Left cardiac atrium (tissue), 4 donors: ENCODE results near the gene MFN1. TPM values are rescaled to one million over a fixed set of nuclear protein-coding genes. Genes with fewer than 3 reads are reported as not detected.
"Not testable (repeated sequence)": the region's sequence is repeated elsewhere in the genome, so short reads cannot be mapped to it uniquely, and the experiment has no call there.

Experiments
- ATAC-seq, 2 donors: fragments of 200-7000 bp; cut with Tn5 transposase; one replicate each; pipeline ENCODE4 v1.9.1; 2020; ENCODE audit warnings: mild to moderate bottlenecking in 2 of 2, moderate library complexity in 2 of 2
- DNase-seq: peaks from one replicate; pipeline ENCODE4 v3.0.0-alpha.2; 2020
- intact Hi-C, 2 donors: fragments of 100-400 bp; cut with DNase I; formaldehyde crosslinking; loops; one replicate each; pipeline versions ENCODE4 v1.14.1 to v1.15.1; 2022 to 2023
- long read RNA-seq: library from polyadenylated mRNA; unstranded; transcript quantifications from one replicate; pipeline ENCODE4 v2.0.0, GENCODE V29; 2021
- total RNA-seq, 2 donors: library from RNA; stranded (reverse); fragmentation: NEBNext Ultra II Directional; extraction: Animal tissue kit (Norgen Biotek cat#: 25700); gene quantifications; one replicate each; pipeline ENCODE4 v1.2.1, GENCODE V29; 2021
- donor health status: DM: no; HTN: yes; CAD: no.
- donor health status: DM: no; HTN: yes; CAD: no; lungs with severe emphysema.
- donor health status: DM: yes; HTN: yes; CAD: no.
- donor health status: Dilated cardiomyopathy.

Gene MFN1
- 10 to 100 TPM; 68.4 to 86.1 TPM for total RNA-seq
- long read RNA-seq, full-length matches to known transcripts = 34 of 129 reads
- long read RNA-seq, partial matches to known transcripts = 77 of 129 reads
- long read RNA-seq, other reads (novel, unspliced or antisense) = 18 of 129 reads

DNA sequence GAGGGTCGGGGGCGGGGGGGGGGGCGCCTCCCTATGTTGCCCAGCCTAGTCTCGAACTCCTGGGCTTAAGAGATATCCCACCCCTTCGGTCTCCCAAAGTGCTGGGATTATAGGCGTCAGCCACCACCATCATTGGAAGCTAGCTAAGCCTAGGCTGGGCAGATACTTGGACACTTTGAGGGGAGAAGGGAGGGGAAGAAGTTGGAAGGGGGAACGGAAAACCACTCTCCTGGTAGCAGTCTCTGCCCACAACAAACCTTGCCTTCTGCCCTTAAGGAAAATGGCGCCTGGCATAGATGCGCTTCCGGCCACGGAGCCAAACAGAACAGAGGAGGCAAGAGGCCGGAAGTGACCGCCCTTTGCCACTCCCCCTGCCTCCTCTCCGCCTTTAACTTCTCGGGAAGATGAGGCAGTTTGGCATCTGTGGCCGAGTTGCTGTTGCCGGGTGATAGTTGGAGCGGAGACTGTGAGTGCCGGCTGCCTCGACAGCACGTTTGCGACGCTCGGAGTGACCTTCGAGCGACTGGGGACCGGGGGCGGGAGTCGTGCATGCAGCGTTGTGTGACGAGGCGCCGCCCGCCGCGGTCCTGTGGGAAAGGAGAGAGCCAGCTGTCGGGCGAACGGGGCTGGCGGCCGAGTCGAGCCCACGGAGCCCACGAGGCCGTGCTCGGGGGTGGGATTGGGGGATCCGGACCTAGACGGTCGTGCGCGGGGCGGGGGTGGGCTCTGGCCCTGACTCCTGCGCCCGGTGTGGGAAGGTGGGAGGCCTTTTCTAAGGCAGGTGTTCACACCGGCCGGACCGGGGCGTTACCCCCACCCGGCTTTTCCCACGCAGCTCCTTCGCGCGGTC, at the start of gene MFN1:
TSS of gene MFN1 (plus strand) at position 365 of the 850 bp plus-strand sequence. CDS start 1,143 bp downstream, outside the sequence.
- ATAC-seq (peak; percentile 99), DNase-seq (peak; percentile 96)
- intact Hi-C loops = no loop called here

GRCh38 chr3:179297971-179298725, 49.4 kb upstream of the MFN1 start:
- no peak for ATAC-seq
- DNase-seq = no peak
- intact Hi-C loops = no loop called here

GRCh38 chr3:179299316-179299715, 48.2 kb upstream of the MFN1 start:
- intact Hi-C loops = no loop called here
- DNase-seq (no peak), ATAC-seq (no peak)

GRCh38 chr3:179299999-179300613, 47.4 kb upstream of the MFN1 start:
- intact Hi-C loops = loop anchor here in 1 of 2 donors (5.0 kb wide), 1 partner anchor 163 kb away; no protein-coding TSS in a partner anchor
- ATAC-seq (no peak), DNase-seq (no peak)

DNA sequence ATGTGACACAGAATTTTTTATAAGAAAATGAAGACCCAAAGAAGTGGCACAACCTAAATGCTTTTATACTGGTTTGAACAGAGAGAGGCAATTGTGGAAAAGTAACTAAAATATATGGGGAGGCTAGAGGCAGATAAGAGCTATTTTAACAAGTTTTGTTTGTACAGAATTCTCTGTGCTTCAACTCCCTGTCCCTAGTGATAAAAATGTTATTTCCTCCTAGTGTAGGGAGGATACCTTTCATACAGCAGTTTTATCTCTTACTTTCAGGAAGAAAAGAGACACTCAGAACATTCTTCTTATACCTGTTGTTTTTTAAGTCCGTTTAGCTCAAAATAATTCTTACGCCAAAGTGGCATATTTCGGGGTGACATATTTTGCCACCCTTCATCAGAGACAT, 45.9 kb upstream of the MFN1 start:
- intact Hi-C loops = loop anchor here in 1 of 2 donors (5.0 kb wide), 1 partner anchor 164 kb away; no protein-coding TSS in a partner anchor
- DNase-seq = no peak
- ATAC-seq = no peak

DNA sequence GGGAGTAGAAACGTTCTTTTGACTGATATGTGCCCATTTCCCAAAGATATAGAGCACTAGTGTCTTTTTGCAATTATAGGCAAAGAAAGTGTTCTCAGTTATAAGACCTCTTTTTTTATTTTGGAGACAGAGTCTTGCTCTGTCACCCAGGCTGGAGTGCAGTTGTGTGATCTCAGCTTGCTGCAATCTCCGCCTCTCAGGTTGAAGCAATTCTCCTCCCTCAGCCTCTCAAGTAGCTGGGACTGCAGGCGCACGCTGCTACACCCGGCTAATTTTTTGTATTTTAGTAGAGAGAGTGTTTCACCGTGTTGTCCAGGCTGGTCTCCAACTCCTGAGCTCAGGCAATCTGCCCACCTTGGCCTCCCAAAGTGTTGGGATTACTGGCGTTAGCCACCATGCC, 45.4 kb upstream of the MFN1 start:
- DNase-seq = no peak
- ATAC-seq = no peak
- intact Hi-C loops = loop anchor here in 1 of 2 donors (5.0 kb wide), 1 partner anchor 165 kb away; no protein-coding TSS in a partner anchor

DNA sequence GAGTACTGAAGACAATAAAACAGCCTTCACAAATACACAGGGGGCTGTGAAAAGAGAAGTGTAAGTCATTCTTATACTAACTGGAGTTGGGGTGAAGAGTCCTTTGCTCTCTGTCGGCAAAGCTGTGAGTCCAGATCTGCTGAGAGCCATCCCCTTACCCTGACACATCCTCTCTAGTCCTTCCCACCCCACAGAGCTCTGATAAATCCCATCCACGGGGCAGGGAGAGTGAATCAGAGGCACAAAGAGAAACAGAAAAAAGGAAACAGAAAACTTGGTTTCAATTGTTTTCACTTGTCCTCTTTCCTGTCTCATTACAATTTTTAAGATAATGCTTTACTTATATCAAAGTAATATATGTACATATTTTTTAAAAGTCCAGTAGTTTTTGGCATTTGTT, 42.9 kb upstream of the MFN1 start:
- DNase-seq (no peak), ATAC-seq (no peak)
- intact Hi-C loops = loop anchor here in 1 of 2 donors (5.0 kb wide), 1 partner anchor 167 kb away; no protein-coding TSS in a partner anchor

DNA sequence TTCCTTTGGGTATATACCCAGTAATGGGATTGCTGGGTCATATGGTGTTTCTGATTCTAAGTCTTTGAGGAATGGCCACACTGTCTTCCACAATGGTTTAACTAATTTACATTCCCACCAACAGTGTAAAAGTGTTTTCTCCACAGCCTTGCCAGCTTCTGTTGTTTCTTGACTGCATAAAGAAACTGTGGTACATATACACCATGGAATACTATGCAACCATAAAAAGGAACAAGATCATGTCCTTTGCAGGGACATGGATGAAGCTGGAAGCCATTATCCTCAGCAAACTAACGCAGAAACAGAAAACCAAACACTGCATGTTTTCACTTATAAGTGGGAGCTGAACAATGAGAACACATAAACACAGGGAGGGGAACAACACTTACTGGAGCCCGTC, 40.1 kb upstream of the MFN1 start:
- intact Hi-C loops, DNase-seq, ATAC-seq: not testable (repeated sequence)

DNA sequence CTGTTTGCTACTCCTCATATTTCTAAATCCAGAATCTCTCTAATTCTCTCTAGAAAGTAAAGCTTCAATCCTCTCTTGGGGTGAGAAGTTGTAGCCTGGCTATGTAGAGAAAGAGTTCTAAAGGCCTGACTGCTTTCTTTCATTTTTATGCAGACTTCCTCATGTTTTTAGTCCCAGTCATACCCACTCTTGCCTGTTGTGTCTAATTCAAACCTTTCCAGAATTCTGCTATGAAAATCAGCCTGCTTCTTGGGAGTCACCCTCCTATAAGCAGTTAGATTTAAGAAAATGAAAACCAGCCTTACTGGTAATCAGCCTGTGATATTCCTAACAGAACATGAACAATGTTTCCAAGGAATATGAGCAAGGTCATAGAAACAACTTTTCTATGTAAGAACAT, 39.5 kb upstream of the MFN1 start:
- no peak for ATAC-seq
- intact Hi-C loops = no loop called here
- DNase-seq = no peak

- intact Hi-C loops = loop anchor here in 1 of 2 donors (10.0 kb wide), 3 partner anchors 165 to 295 kb away; partner anchors contain the start of gene PIK3CA
- DNase-seq (no peak), ATAC-seq (no peak)
Measured at GRCh38 chr3:179309225-179310078, 38.1 kb upstream of the MFN1 start.

- intact Hi-C loops = loop anchor here (5.0 to 10.0 kb wide), 4 partner anchors 172 to 304 kb away; partner anchors contain the start of gene PIK3CA (in 2 of the 2)
- no peak for DNase-seq
- no peak for ATAC-seq
Measured at GRCh38 chr3:179318876-179319275, 28.6 kb upstream of the MFN1 start.

DNA sequence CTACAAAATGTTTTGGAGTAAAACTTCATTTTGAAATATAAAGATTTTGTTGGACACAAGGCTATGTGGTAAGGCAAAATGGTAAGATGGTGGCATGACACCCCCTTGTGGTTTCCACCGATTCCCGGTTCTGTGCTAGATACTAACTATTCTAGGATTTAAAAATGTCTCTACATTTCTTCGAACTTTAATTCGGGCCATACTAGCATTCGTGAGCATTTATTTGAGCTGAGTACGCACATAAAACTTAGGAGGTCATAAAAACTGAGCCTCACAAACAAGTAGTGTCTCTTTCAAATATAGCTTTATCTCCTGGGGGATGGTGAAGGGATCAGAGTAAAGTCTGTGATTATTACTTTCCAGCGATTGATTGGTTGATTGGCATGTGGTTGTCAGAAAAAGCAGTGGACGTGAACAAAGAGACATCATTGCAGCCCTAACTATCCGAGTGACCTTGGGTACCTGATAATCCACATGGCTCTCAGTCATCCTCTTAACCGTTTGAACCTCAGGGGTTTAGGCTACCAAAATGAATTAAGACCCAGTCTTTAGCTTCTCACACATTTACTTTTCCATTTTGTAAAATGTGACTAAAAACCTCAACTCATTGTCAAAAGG, 25.7 kb upstream of the MFN1 start:
- intact Hi-C loops = no loop called here
- ATAC-seq (no peak), DNase-seq (no peak)

- ATAC-seq (peak; percentile 90 to 92), DNase-seq (peak; percentile 87)
- intact Hi-C loops = no loop called here
Measured at GRCh38 chr3:179322286-179323196, 25.0 kb upstream of the MFN1 start, which contains the start of gene ZNF639. Gene ZNF639, plus strand, starts transcription at chr3:179323031. Its CDS starts 5,263 bp downstream, at chr3:179328294.

- intact Hi-C loops = no loop called here
- DNase-seq = peak; percentile 83
- peak; percentile 66 to 80 for ATAC-seq
Measured at GRCh38 chr3:179323197-179324110, 24.1 kb upstream of the MFN1 start.

DNA sequence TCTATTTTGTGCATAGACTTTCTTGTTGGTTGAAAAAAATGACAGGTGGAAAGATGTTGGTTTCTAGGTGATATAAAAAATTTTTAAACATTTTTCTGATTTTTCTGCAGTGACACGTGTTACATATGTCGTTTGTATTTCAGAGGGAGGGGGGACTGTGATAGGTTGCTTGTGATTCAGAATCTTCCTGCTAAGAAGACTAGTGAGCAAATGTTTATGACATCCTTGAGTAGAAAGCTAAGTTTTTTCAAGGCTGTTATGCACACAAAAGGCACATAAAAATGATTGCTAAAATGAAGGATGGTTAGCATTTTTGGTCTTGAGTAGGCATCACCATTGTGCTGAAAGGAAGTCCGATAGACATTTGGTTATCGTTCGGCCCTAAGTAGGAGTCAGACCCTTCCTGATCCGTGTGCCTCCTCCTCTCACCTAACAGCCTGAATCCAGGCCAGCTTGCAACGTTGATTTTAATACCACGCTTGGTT, 23.2 kb upstream of the MFN1 start:
- no peak for ATAC-seq
- no peak for DNase-seq
- intact Hi-C loops = no loop called here
